Endothelial cell of umbilical vein (primary cell): Measurements from ENCODE around the gene ADIG.

Experiments used
- CTCF ChIP-seq, 2 donors: IDR thresholded peaks; 1 replicate in 1 of 2; 2 replicates in 1 of 2; pipeline ENCODE4 v1.5.1; 2011; ENCODE audit warnings: low read length in 2 of 2, mild to moderate bottlenecking in 2 of 2, moderate library complexity in 2 of 2, control low read depth in 1 of 2, inconsistent platforms in 1 of 2, low read depth in 1 of 2; ENCODE audit not compliant: insufficient read depth in 1 of 2; ENCODE audit errors: extremely low read depth in 1 of 2
- MYC ChIP-seq: IDR thresholded peaks from one replicate; pipeline ENCODE4 v1.6.1; 2011; ENCODE audit warnings: mild to moderate bottlenecking, low read depth, low read length
- POLR2A ChIP-seq: IDR thresholded peaks from 2 replicates; pipeline ENCODE4 v1.6.1; 2012; ENCODE audit warnings: low read depth, mild to moderate bottlenecking, control low read depth, low read length
- POLR2AphosphoS5 ChIP-seq: IDR thresholded peaks from 2 replicates; pipeline ENCODE4 v1.6.1; 2012; ENCODE audit warnings: low read depth, mild to moderate bottlenecking, control low read depth, low read length, moderate library complexity; ENCODE audit not compliant: insufficient read depth
- TF ChIP-seq, protein P1 (sequence below): IDR thresholded peaks from 2 replicates; pipeline ENCODE4 v1.6.1; 2011; ENCODE audit not compliant: insufficient read depth, insufficient read length

DNA sequence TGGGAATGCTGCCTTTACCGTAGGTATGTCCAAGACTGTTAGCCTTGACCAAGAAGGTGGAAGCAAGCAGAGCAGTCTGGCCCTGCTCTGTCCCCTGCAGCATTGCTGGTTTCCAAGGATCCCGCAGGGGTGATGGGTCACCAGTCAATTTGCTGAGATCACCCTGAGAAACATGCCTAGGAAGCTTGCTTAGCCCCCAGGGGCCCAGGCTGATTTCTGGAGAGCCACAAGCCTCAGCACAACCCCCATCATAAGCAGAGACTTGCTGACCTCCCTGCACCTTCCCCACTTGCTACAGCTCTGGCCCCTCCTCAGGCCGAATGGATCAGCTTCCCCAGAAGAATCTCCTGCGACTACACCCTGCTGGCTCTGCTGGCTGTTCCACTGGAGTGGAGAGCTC, 42.1 kb downstream of the ADIG start:
- no peak for TF ChIP-seq POLR2A
- no peak for TF ChIP-seq CTCF (IDR thresholded peaks at IDR 0.05; ENCODE audit: extremely low read depth in 1 of 2, insufficient read depth in 1 of 2, low read depth in 1 of 2, low read length in 2 of 2)
- TF ChIP-seq MYC = no peak
- TF ChIP-seq, protein P1, sequence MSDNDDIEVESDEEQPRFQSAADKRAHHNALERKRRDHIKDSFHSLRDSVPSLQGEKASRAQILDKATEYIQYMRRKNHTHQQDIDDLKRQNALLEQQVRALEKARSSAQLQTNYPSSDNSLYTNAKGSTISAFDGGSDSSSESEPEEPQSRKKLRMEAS = no peak
- TF ChIP-seq POLR2AphosphoS5 = no peak
